WTC11 (cell line): ENCODE results near the gene MZF1. TPM values are rescaled to one million over a fixed set of nuclear protein-coding genes. Genes with fewer than 3 reads are reported as not detected.

Experiments
- ATAC-seq: fragments of 200-7000 bp; cut with Tn5 transposase; 2 replicates; pipeline ENCODE4 v1.10.0; 2021; ENCODE audit warnings: mild to moderate bottlenecking, moderate library complexity
- CTCF ChIA-PET: fragments of 300-600 bp; sonication (Branson Sonifier 250); formaldehyde crosslinking; loops from one replicate; lab custom pipeline; 2021; ENCODE audit warnings: antibody characterized with exemption; lab: Charles Lee
- POLR2A ChIA-PET: fragments of 350-600 bp; sonication (Branson Sonifier 250); formaldehyde crosslinking; loops from one replicate; lab custom pipeline; 2021; ENCODE audit warnings: antibody characterized with exemption; lab: Charles Lee
- DNase-seq: peaks from one replicate; pipeline ENCODE4 v3.0.0; 2021; ENCODE audit warnings: low spot score
- H3K27ac Mint-ChIP-seq: 2 replicates; pipeline ENCODE4 v1.8.0; 2021; ENCODE audit warnings: mixed read lengths
- H3K27me3 Mint-ChIP-seq: 2 replicates; pipeline ENCODE4 v1.8.0; 2021; ENCODE audit warnings: low read depth, mild to moderate bottlenecking, moderate library complexity, mixed read lengths
- H3K36me3 Mint-ChIP-seq: 2 replicates; pipeline ENCODE4 v1.8.0; 2021; ENCODE audit warnings: mixed read lengths
- H3K4me1 Mint-ChIP-seq: 2 replicates; pipeline ENCODE4 v1.8.0; 2022; ENCODE audit warnings: mixed read lengths
- H3K4me3 Mint-ChIP-seq: 2 replicates; pipeline ENCODE4 v1.8.0; 2021; ENCODE audit warnings: mild to moderate bottlenecking, moderate library complexity, mixed read lengths
- H3K9me3 Mint-ChIP-seq: 2 replicates; pipeline ENCODE4 v1.8.0; 2021; ENCODE audit warnings: mixed read lengths
- AR ChIP-seq: fragments of 250-450 bp; sonication (Bioruptor Pico); IDR thresholded peaks from 2 replicates; pipeline ENCODE4 v1.9.0; 2021; ENCODE audit warnings: mild to moderate bottlenecking
- CBFB ChIP-seq: sonication (generic); formaldehyde crosslinking; IDR thresholded peaks from 2 replicates; pipeline ENCODE4 v1.8.1; 2022; ENCODE audit warnings: mild to moderate bottlenecking, low read depth, missing genetic modification reagents
- CDX4 ChIP-seq: fragments of 250-450 bp; sonication (Bioruptor Pico); IDR thresholded peaks from 2 replicates; pipeline ENCODE4 v1.9.0; 2021; ENCODE audit warnings: moderate library complexity, mild to moderate bottlenecking, inconsistent platforms, borderline replicate concordance
- E2F4 ChIP-seq: sonication (generic); formaldehyde crosslinking; IDR thresholded peaks from 2 replicates; pipeline ENCODE4 v1.8.1; 2022; ENCODE audit warnings: low read depth, mild to moderate bottlenecking, moderate library complexity, missing genetic modification reagents, borderline replicate concordance
- KAT7 ChIP-seq: sonication (generic); formaldehyde crosslinking; IDR thresholded peaks from 2 replicates; pipeline ENCODE4 v1.8.1; 2023; ENCODE audit warnings: missing genetic modification reagents, mild to moderate bottlenecking, borderline replicate concordance
- MAX ChIP-seq: sonication (generic); formaldehyde crosslinking; IDR thresholded peaks from 2 replicates; pipeline ENCODE4 v1.8.0; 2022; ENCODE audit warnings: mild to moderate bottlenecking, missing genetic modification reagents
- NR3C1 ChIP-seq: sonication (generic); formaldehyde crosslinking; conservative IDR thresholded peaks from 2 replicates; pipeline ENCODE4 v1.8.1; 2023; ENCODE audit warnings: low read depth, mild to moderate bottlenecking, missing genetic modification reagents
- STAT6 ChIP-seq: sonication (generic); formaldehyde crosslinking; conservative IDR thresholded peaks from 2 replicates; pipeline ENCODE4 v1.8.1; 2023; ENCODE audit warnings: mild to moderate bottlenecking, low read depth, missing genetic modification reagents, moderate library complexity
- TCF7 ChIP-seq: sonication (generic); formaldehyde crosslinking; IDR thresholded peaks from 2 replicates; pipeline ENCODE4 v1.8.0; 2022; ENCODE audit warnings: mild to moderate bottlenecking, low read depth, missing genetic modification reagents, moderate library complexity
- ZBTB21 ChIP-seq: sonication (generic); formaldehyde crosslinking; IDR thresholded peaks from 2 replicates; pipeline ENCODE4 v1.8.1; 2023; ENCODE audit warnings: mild to moderate bottlenecking, missing genetic modification reagents, borderline replicate concordance
- ZMAT4 ChIP-seq: fragments of 250-450 bp; sonication (Bioruptor Pico); IDR thresholded peaks from 2 replicates; pipeline ENCODE4 v1.9.0; 2021; ENCODE audit warnings: mild to moderate bottlenecking
- ZNF232 ChIP-seq: sonication (generic); formaldehyde crosslinking; IDR thresholded peaks from 2 replicates; pipeline ENCODE4 v1.8.0; 2022; ENCODE audit warnings: mild to moderate bottlenecking, missing genetic modification reagents
- ZNF532 ChIP-seq: fragments of 250-450 bp; sonication (Bioruptor Pico); IDR thresholded peaks from 2 replicates; pipeline ENCODE4 v1.9.0; 2021; ENCODE audit warnings: mild to moderate bottlenecking, borderline replicate concordance
- total RNA-seq: library from RNA; stranded (reverse); gene quantifications from 3 replicates; pipeline ENCODE4 v1.2.3, GENCODE V29; 2021

MZF1 gene
- total RNA-seq, 1 experiment from 2014 or later, result 22.2 TPM

- TF ChIP-seq E2F4, result no peak
- TF ChIP-seq MAX (CRISPR knock-in tag), result no peak
- no peak for TF ChIP-seq NR3C1 (CRISPR knock-in tag)
- no peak for TF ChIP-seq AR (CRISPR knock-in tag)
- TF ChIP-seq CDX4, result no peak
- TF ChIP-seq KAT7 (CRISPR knock-in tag), result no peak
- peak overlapping the region; percentile 99 for H3K27ac Mint-ChIP-seq
- no peak for DNase-seq
- peaks cover 12% of the 10 kb centered on the region for H3K27me3 Mint-ChIP-seq
- CTCF ChIA-PET, result interaction anchor here (1.2 to 3.4 kb wide), 4 partner anchors 12 to 42 kb away, joined by 6 to 38 read pairs (median 19); partner anchors contain the start of genes TRIM28 and ZBTB45
- H3K4me3 Mint-ChIP-seq, result peak overlapping the region; percentile 91
- ATAC-seq, result no peak
- peaks cover 35% of the 10 kb centered on the region for H3K4me1 Mint-ChIP-seq
- POLR2A ChIA-PET, result interaction anchor here (0.6 to 3.8 kb wide), 7 partner anchors 11 to 56 kb away, joined by 3 to 34 read pairs (median 6); partner anchors contain the start of genes TRIM28 and ZBTB45
- H3K9me3 Mint-ChIP-seq, result no peaks in the 10 kb centered on the region
- H3K36me3 Mint-ChIP-seq, result peaks cover 41% of the 10 kb centered on the region
These were observed 17.7 kb downstream of the MZF1 start for GRCh38 chr19:58555369-58555885.

GRCh38 chr19:58554494-58555368, 18.4 kb downstream of the MZF1 start, which contains the start of gene CHMP2A:
Gene CHMP2A (minus strand): TSS chr19:58555105. CDS start chr19:58554212, 893 bp downstream.
- H3K27ac Mint-ChIP-seq, result peak within 1 kb of the TSS; percentile 99
- H3K4me3 Mint-ChIP-seq, result peak within 1 kb of the TSS; percentile 91
- no peaks in the 10 kb centered on the region for H3K9me3 Mint-ChIP-seq
- ATAC-seq (peak; percentile 38), DNase-seq (peak; percentile 99)
- POLR2A ChIA-PET, result interaction anchor here (0.9 to 3.8 kb wide), 7 partner anchors 10 to 55 kb away, joined by 3 to 34 read pairs (median 4); partner anchors contain the start of genes TRIM28 and ZBTB45
- peaks cover 46% of the 10 kb centered on the region for H3K36me3 Mint-ChIP-seq
- H3K27me3 Mint-ChIP-seq, result peaks cover 5% of the 10 kb centered on the region; the same call in 1 of the 2 replicates
- H3K4me1 Mint-ChIP-seq, result peaks cover 33% of the 10 kb centered on the region
- CTCF ChIA-PET, result interaction anchor here (1.2 to 3.4 kb wide), 4 partner anchors 11 to 41 kb away, joined by 6 to 38 read pairs (median 19); partner anchors contain the start of genes TRIM28 and ZBTB45
- TF ChIP-seq CBFB (CRISPR knock-in tag) (0 out of 2 replicates have a peak, but pooled peaks have one; percentile 57), ZBTB21 (CRISPR knock-in tag) (peak; percentile 95), ZMAT4 (CRISPR knock-in tag) (peak; percentile 95), STAT6 (CRISPR knock-in tag) (no peak), AR (CRISPR knock-in tag) (peak; percentile 96), ZNF232 (CRISPR knock-in tag) (0 out of 2 replicates have a peak, but pooled peaks have one; percentile 76), ZNF532 (peak; percentile 87), TCF7 (CRISPR knock-in tag) (no peak)
